ENCODE measurements around the gene FOXC1.

GRCh38 chr6:1615151-1615852 is 5.6 kb downstream of the FOXC1 start:
- TF ChIP-seq CTCF (IDR thresholded peaks at IDR 0.05 in 4 of 5, conservative IDR thresholded peaks at IDR 0.05 in 1 of 5) (no peak), POLR2A (IDR thresholded peaks at IDR 0.05) (no peak)
